SK-N-DZ (cell line): ENCODE data around the gene KCTD4.

Experiments
- DNase-seq: peaks from one replicate; pipeline ENCODE4 v3.0.0-alpha.2; 2015; ENCODE audit warnings: low spot score

The KCTD4 gene

DNA sequence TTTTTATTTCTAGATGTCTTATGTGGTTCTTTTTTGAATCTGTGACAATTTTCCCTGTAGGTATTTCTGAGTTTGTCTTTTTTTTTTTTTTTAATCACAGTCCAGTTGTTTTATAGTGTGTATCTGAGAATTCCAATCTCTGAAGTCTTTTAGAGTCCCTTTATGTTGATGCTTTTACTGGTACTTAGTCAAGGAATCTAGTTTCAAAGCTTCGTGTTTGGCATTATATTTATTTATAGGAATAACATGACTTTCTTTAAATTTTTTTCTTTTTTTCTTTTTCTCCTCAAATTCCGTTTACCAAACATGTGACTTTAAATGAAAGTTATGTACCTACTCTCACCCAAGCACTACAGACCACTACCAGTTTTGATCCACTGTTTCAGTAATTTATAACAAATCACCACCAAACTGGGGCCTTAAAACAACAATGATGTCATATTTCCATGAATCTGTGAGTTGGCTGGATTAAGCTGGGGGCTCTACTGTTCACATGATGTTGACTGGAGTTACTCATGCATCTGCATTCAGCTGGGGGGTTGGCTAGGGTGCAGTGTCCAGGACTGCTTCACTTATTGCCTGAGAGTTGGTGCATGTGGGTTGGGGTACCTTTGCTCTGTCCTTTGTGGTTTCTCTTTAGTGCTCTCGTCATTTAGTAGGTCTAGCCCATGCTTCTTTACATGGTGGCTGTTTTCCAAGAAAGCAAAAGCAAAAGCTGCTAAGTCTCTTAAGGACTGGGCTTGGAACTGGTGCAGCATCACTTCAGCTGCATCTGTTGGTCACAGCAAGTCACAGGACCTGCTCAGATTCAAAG lies 22.3 kb downstream of the KCTD4 start:
- DNase-seq = no peak

DNA sequence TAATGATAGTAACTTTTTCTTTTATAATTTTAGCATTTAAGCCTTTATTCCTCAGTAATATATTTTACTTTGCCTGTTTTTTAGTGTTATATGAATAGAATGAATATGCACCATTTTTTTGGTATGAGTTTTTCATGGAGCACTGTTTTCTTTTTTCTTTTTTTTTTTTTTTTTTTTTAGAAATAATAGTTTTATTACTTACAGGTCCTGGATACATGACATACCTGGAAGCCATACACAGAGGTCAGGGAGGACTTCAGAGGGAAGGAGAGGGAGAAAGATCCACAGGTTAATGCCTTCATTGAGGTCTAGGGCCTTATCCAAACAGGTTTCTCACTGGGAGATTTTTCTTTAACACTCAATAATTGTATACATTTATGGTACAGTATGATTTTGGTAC lies 26.4 kb downstream of the KCTD4 start:
- no peak for DNase-seq

DNA sequence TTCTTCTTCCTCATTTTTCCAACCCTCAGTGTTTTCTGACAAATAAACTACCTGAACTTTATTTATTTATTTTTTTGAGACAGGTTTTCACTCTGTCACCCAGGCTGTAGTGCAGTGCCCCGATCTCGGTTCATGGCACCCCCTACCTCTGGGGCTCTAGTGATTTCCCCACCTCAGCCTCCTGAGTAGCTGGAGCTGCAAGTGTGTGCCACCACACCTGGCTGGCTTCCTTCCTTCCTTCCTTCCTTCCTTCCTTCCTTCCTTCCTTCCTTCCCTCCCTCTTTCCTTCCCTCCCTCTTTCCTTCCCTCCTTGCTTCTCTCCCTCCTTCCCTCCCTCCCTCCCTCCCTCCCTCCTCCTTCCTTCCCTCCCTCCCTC lies 32.3 kb downstream of the KCTD4 start:
- DNase-seq = no peak

DNA sequence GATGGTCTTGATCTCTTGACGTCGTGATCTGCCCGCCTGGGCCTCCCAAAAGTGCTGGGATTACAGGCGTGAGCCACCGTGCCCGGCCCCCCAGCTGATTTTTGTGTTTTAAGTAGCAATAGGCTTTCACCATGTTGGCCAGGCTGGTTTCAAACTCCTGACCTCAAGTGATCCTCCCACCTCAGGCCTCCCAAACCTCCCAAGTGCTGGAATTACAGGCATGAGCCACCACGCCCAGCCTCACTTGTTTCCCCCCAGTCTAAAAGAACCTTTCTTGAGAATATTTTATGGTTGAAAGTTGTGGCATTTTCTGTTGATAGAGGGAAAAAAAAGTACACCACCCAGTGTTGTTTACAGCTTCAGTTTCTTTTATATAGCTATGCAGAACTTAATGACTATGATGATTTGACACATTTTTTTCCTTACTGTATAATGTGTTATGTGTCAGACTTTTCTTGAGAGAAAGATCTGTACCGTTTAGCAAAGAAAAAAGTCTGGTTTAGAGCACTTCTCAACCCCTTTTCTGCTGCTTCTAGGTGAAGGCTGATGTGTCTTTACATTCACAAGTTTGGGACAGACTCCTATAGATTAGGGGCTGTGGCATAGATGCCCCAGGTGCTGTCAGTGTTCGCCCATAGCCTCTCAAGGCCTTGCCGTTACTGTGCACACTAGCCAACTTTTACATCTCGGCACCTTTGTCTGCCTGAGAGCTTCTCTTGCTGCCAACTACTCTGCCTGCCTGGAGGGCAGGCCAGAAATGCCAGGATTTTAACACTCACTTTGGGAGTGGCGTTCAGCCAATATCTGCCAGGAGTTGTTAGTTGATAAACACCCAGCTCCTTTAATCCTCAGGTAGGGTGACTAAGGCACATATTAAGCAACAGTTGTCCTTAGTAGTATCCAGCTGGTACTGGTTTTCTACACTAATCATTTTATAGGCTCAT lies 33.0 kb downstream of the KCTD4 start:
- no peak for DNase-seq

DNA sequence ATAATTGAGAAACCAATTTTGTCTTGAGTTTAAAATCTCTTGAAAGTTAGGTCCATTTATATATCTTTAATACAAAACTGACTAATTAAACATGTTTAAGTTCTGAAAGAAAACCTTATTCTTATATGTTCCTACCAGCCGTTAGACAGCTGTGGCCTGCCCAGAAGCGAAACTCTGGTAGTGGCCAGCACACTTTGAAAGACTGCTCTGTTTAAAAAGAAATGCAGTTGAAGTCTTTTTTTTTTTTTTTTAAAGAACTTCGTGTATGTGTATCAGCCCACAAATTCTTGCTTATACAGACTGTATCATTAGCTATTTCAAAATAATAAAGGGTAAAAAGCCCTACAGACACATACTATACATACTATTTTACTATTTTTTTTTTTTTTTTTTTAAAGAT lies 34.0 kb downstream of the KCTD4 start:
- no peak for DNase-seq

DNA sequence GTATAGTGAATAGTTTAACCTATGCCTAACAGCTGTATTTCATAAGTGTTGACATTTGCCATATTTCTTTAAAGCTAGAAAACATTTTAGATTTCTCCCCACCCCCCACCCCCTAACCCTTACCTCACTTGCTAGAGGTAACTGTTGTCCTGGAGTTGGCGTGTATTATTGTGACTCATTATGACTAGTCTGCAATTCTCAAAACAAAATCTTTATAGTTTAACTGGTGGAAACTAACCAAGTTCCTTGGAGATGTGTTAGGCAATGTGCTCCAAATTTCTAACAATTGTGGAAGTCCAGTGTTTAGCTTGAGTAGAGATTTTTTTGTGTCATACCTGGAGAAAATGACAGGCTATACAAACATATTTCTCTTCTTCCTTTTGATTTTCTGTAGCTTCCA lies 38.0 kb downstream of the KCTD4 start:
- DNase-seq = no peak

DNA sequence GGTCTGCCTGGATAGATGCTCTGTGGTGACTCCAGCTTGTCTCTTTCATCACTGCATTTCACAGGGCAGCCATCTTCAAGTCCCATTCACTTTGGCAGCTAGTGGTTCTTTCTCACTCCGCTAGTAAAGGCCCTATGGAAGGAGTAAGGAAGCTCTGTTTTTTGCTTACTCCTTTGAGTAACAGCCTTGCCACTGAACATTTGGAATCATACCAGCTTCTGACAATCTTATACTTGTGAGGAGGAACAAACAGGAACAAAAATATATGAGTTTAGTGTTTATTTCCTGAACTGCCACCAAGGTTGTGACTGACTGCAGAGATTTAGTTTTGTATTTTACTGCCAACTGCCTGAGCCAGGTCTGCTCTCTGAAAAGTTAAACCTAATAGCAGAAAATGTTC lies 38.7 kb downstream of the KCTD4 start:
- DNase-seq = no peak

DNA sequence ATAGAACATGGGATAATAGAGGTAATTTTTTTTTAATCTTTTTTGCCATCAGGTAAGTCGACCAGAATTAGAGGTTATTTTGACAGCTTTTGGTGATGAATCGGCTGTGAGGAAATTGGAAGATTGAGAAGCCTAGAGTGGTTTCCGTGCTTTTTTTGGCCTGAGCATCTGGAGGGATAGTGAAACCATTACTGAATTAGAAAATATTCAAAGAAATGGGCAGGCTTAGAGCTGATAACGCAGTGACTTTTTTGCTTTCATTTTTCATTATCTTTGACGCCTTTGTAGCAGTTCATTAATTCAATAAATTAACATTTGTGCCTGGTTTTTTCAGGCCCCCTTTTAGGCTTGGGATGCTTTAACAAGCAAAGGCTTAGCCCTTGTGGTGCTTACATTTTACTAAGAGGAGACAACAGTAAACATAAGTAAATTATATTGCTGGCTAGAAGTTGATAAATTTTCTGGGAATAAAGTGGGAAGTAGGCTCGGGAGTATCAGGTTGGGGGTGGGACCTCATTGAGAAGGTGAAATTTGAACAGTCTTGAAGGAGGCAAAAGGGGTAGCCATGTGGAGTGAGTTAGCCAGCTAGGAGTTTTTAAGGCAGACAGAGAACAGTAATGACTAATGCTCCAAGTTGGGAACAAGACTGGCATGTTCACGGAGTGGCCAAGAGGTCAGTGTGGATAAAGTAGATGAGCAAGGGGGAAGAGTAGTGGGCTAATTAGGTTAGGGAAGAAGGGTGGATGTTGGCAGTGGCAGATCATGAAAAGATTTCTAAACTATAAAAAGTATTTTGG lies 44.1 kb downstream of the KCTD4 start:
- DNase-seq = no peak

DNA sequence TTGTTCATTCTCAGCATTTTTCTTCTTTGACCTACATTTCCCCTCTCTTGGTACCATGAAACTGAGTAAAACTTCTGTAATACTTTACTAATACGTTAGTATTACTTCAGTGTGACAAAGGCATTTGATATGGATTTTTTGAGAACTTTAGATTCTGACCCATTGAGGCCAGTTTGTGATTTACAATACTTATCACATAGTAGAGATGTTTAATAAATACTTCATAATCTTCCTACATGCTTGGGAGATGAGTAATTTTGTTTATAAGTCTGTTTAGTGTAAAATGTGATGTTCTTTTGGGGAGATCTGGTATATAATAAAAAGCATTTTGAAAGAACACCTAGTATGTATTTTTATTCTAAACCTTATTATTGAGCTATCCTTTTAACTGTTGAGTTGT lies 50.9 kb downstream of the KCTD4 start:
- no peak for DNase-seq

DNA sequence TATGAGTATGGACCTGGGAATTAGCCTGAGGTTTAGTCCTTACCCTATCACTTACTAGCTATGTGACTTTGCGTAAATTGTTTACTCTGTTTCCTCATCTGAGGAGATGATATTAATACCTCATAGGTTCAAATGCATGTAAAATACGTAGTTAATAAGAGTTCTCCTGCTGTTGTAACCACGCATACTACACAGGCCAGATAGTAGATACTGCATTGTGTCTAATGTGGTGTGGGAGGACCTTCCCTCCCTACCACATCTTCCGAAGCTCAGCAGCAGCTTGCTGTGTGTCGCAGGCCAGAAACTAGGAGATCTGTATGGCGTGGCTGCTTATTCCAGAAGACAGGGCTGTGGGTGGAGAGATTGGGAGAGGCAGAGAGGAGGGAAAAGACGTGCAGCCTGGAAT lies 57.5 kb downstream of the KCTD4 start:
- no peak for DNase-seq
